SKM-1 treated with dmso at 0.1 percent for 144 hours (cell line): ENCODE data around the gene NOL6.
A peak's percentile ranks its signal among the peaks of the same experiment; 100 is the strongest.

Experiments used
- DNase-seq: peaks from one replicate; lab custom pipeline; 2025; ENCODE audit not compliant: unreplicated experiment; lab: John Stamatoyannopoulos, UW

NOL6 gene

GRCh38 chr9:33453999-33454660 is 19.6 kb downstream of the NOL6 start:
- no peak for DNase-seq

- DNase-seq, result no peak
Observed at GRCh38 chr9:33453286-33453860, 20.4 kb downstream of the NOL6 start.

DNA sequence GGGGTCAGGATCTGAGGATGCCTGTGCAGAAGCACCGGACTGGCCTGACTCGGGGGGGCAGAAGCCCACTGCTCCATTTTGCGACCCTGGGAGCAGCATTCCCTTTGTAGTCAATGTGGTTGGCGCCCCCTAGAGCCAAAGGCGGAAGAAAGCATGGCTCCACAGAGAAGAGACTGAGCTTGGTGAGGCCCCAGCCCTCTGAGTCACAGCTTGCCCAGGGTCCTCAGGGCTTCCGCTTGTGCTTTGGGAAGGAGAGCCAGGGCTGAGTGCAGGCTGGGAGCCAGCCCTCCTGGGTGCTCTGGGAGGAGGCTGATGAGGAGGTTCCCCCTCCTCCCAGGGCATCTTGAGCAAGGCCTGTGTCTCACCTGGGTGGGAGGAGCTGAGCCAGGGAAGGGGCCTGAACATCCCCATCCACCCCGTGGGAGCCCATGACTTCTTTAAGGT is 20.9 kb downstream of the NOL6 start:
- DNase-seq, result peak; percentile 75

GRCh38 chr9:33450621-33451146 is 23.0 kb downstream of the NOL6 start:
- no peak for DNase-seq

DNA sequence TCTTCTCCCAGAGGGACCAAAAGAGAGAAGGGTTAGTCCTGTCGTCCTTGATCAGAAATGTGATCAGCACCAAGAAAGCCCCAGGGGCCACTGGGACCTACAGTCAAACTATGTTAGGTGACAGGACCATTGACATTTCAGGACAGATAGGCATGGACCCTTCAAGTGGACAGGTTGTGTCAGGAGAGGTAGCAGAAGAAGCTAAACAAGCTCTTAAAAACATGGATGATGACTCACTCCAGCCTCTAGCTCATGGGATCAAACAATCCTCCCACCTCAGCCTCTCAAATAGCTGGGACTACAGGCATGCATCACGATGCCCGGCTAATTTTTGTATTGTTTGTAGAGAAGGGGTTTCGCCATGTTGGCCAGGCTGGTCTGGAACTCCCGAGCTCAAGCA is 24.0 kb downstream of the NOL6 start:
- DNase-seq, result no peak

DNA sequence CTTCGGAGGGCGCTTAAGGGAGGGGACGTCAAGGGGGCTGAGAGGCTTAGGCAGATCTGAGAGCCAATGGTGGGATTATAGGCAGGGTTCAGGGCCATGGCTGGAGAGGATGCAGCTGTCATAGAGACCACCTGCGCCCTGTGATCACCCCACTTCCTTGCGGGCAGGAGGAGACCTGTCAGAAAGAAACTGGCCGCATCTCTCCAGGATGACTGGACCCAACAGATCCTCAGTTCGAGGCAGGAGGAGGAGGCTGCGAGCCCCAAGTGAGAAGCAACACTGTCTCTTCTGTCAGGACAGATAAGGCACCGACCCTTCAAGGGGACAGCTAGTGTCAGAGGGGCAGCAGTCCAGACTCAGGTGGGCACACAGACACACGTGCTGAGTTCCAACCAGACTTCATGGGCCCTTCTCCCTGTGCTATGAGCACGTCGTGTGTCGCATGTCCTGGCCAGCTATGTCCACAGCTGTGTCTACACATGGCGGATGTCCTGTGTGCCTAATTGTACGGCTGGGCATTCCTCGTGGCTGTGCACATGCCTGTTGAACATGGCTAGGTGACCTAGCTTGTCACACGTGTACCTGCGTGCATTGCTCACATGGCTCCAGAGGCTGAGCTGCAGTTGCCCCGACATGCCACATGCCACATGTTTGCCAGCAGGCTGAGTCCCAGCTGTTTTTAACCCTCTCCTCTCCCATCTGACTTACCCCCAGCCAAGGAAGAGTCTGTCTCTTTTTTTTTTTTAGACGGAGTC is 25.7 kb downstream of the NOL6 start:
- DNase-seq, result no peak

DNA sequence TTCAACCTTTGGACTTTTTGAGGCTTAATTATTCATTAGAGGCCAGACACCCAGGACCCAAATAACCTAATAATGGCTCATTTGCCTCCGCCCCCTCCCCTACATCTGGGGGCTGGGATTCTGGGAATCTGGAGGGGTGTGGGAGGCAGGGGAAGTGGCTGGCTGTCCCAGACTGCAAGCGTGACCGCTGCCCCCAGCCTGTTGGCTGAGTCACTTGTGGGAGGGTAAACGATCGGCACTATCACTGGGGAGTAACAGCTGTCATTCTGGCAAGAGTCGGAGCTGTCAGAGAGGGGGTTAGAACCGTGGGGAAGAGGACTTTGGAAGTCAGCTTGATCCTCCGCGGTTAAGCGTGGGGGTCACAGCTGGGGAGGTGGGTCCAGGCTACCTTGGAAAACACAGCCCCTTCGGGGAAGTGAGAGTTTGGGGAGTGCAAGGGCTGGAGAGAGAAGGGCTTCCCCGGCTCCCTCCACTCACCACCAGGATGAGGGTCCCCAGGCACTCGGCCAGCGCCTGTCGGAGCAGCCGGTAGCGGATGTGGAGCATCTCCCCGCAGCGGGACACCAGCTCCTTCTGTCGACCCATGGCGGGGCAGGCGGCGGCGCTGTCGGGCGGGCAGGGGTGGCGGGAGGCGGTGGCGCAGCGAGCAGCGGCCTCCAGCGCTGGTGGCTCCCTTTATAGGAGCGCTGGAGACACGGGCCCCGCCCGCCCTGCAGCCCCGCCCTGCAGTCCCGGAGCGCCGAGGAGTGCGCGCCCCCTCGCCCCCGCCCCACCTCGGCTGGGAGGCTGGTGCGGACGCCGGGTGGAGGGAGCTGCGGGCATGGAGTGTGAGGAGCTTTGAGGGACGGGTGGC is 26.6 kb downstream of the NOL6 start, which contains the start of gene AQP3:
Gene AQP3, minus strand, starts transcription at position 648 of the 853 bp plus-strand sequence. Its CDS starts 63 bp downstream, at position 585.
- peak; percentile 13 for DNase-seq

DNA sequence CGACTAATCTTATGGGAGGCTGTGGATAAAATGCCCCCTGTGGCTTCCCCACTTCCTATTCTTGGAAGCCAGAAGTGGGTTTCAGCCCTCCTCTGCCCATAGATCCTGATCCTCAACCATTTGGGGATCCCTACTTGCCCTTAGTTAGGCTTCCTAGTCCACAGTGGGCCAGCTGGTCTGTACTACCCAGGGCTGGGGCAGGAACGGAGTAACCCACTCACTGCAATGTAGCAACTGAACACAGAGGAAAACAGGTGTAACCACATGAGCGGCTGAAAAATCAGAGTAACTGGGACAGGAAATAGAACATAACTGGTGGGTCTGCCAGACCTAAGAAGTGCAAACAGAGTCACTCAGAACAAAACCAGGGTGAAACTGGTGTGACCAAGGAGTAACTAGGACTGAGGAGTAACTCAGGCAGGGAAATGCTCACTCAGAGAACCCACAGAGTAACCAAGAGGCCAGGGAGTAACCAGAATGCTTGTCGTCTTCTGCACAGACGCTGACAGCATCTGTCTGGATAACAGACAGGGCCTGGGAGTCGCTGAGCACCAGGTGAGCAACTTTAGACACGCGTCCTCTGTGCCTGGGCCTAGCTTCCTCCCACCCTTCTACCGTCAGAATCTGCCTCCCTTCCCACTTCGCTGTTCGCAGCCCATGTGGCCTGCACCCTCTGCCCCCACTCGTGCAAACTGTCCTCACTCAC is 27.3 kb downstream of the NOL6 start:
- DNase-seq, result peak; percentile 27

DNA sequence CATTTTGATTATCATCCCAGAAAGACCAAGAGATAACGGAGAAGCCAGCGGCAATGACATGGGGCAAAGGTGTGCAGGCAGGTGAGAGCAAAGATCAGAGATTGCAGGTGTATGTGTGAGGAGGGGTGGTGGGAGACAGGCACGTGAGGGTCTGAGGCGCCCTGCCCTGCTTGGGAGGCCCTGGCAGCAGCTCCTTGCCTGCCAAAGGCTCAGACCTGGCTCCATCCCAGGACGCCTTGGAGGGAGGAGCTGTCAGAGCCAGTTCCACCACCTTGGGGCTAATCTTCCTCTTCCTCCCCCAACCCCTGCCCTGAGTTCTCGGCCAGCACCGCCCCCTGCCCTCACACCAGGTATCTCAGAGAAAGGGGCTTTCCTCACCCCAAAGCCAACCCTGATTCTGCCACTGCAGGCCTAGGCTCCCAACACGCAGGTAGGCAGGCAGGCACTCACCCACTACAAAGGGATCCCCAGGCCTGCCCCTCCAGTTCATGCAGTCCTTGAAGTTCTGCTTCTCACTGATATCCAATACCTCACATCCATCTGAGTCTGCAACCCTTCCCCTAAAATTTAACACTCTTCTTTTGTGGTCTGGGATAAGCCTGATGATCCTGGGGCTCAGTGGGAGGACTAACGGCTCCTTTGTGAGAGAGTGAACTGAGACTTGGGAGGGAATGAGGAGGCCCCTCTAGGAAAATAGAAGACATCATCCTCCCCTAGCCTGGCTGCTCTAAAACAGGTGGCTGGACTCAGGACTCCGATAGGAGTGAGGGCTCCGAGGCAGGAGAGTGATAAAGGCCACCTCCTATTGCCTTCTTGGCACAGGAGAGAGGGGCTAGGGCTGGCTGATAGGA is 28.1 kb downstream of the NOL6 start:
- no peak for DNase-seq

DNA sequence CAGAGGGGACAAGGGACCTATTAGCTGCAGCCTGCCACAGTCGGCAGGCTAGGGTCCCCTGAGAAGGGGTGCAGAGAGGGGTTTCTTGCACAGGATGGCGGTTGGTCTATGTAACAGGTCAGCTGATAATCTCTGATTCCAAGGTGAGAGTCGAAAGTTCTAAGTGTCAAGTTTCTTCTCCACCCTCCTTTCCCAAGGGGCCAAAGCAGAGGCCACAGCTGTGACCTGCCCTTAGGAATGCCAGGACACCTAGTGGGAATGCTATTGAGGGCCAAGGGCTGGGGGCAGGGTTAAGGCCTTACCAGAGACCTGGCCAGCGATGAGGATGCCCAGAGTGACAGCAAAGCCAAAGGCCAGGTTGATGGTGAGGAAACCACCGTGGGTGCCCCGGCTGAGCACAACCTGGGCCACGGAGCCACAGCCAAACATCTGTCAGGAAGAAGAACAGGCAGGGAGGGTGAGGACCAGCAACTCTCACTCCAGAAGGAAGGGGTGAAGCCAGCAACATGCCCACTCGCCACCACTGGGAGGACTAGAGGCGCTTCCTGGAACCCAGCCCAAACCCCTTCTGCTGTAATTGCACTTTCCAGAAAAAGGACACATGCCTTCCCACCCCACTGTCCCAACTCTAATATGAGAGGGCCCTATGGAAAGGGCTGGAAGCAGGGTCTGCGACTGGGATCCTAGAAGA is 30.1 kb downstream of the NOL6 start:
- DNase-seq, result no peak

- no peak for DNase-seq
Observed at GRCh38 chr9:33443047-33443446, 30.7 kb downstream of the NOL6 start.

- DNase-seq, result no peak
Observed at GRCh38 chr9:33442125-33442524, 31.6 kb downstream of the NOL6 start.

- no peak for DNase-seq
Observed at GRCh38 chr9:33440609-33441008, 33.1 kb downstream of the NOL6 start.

- no peak for DNase-seq
Observed at GRCh38 chr9:33440204-33440603, 33.5 kb downstream of the NOL6 start.

GRCh38 chr9:33439731-33440130 is 34.0 kb downstream of the NOL6 start:
- no peak for DNase-seq

DNA sequence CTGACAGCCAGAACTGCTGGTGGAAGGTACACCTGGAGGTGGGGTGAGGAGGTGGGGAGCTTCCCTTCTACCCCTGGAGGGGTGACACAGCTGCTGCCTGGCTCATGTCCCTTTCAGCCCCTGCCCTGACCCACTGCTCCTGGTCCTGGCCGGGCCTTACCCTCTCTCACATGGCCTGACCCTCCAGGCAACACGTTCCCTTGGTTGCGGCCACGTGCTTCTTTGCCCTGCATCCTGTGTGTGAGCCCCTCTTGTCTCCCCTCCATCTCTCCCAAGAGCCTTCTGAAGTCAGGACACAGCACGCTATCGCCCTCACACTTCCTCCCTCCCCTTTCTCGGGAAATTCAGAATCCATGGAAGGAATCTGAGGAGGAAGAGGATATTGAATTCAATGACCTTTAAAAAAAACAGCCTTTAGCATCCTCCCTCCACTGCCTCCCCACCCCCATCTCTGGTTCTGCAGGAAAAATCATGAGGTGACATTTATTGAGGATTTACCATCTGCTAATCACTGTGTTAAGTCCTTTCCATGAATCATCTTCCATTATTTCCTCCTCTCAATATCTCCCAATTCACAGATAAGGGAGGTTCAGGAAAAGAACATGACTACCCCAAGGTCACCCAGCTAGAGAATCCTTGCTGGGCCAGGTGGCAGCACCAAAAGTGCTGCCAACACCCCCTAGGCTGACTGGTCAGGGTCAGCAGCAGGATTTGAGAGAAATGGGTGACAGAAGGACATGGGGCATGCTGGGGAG is 34.6 kb downstream of the NOL6 start:
- DNase-seq, result no peak

DNA sequence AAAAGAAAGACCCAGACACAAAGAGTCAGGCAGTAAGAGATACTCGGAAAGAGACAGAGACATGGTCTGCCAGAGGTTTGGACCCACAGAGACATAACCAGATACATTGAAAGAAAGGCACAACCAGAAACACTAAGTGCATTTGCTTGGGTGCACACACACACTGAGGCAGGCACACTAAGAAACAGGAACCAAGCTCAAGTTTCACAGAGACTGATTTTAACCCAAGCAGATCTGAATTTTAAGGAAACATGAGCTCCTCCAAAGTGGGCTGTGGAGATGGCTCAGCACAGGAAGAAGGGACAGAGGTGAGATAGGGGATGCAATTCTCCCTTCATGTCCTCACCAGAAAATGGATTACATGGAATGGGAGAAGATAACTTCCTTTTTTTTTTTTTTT is 35.8 kb downstream of the NOL6 start:
- DNase-seq, result peak; percentile 36

DNA sequence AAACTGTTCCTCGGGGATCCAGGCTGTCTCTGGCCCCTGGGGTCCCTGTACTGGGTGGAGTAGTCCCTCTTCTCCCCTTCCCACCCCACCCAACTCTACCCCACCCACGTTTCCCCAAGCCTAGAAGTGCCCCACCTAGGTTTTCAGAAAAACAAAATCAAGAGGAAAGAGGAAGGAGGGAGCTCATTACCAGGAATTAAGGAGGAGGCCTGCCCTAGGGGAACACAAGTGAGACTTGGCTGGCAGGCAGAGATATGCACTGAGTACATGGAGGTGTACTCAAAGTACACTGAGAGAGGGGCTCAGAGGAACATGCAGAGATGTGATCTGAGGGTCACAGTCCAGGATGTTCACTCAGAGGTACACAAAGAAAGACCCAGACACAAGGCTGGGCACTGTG is 36.5 kb downstream of the NOL6 start:
- DNase-seq, result no peak
